NCI-H1105 (cell line): ENCODE measurements around the gene APBB2.
"Not testable (repeated sequence)": the region's sequence is repeated elsewhere in the genome, so short reads cannot be mapped to it uniquely, and the experiment has no call there.

Source experiments
- DNase-seq: peaks from one replicate; lab custom pipeline; 2025; lab: John Stamatoyannopoulos, UW

The APBB2 gene

GRCh38 chr4:40934676-40935075 lies 279.7 kb downstream of the APBB2 start:
- no peak for DNase-seq

GRCh38 chr4:40933272-40934053 lies 280.9 kb downstream of the APBB2 start:
- DNase-seq = no peak

GRCh38 chr4:40931841-40932240 lies 282.5 kb downstream of the APBB2 start:
- DNase-seq = no peak

GRCh38 chr4:40931238-40931637 lies 283.1 kb downstream of the APBB2 start:
- no peak for DNase-seq

GRCh38 chr4:40927074-40927473 lies 287.3 kb downstream of the APBB2 start:
- no peak for DNase-seq

- no peak for DNase-seq
These were observed 289.6 kb downstream of the APBB2 start for GRCh38 chr4:40924793-40925117.

GRCh38 chr4:40924096-40924792 lies 290.1 kb downstream of the APBB2 start:
- peak; percentile 27 for DNase-seq

- DNase-seq = peak; percentile 39
These were observed 290.8 kb downstream of the APBB2 start for GRCh38 chr4:40923316-40924095.

- not testable (repeated sequence) for DNase-seq
These were observed 294.4 kb downstream of the APBB2 start for GRCh38 chr4:40919976-40920375.

- DNase-seq = no peak
These were observed 296.0 kb downstream of the APBB2 start for GRCh38 chr4:40918330-40918729.

- no peak for DNase-seq
These were observed 297.5 kb downstream of the APBB2 start for GRCh38 chr4:40916880-40917279.

- no peak for DNase-seq
These were observed 298.2 kb downstream of the APBB2 start for GRCh38 chr4:40916218-40916555.

GRCh38 chr4:40915318-40916217 lies 298.8 kb downstream of the APBB2 start:
- DNase-seq = no peak

- DNase-seq = no peak
These were observed 301.7 kb downstream of the APBB2 start for GRCh38 chr4:40912460-40913184.

GRCh38 chr4:40910706-40911105 lies 303.6 kb downstream of the APBB2 start:
- DNase-seq = no peak

GRCh38 chr4:40909363-40909876 lies 304.9 kb downstream of the APBB2 start:
- no peak for DNase-seq

GRCh38 chr4:40908702-40909362 lies 305.5 kb downstream of the APBB2 start:
- peak; percentile 50 for DNase-seq

GRCh38 chr4:40908297-40908696 lies 306.0 kb downstream of the APBB2 start:
- no peak for DNase-seq

- no peak for DNase-seq
These were observed 308.9 kb downstream of the APBB2 start for GRCh38 chr4:40905414-40905813.

GRCh38 chr4:40900531-40900930 lies 313.8 kb downstream of the APBB2 start:
- DNase-seq = not testable (repeated sequence)
